ENCODE data around the gene KLHDC3. TPM values are rescaled to one million over a fixed set of nuclear protein-coding genes. Genes with fewer than 3 reads are reported as not detected.

Gene KLHDC3
- total and polyA plus RNA-seq, 9 of the 15 experiments (the other 6 are each of a cell fraction or from before 2014, with no cell fraction given) = 4.5 to 171 (median 107) TPM

DNA sequence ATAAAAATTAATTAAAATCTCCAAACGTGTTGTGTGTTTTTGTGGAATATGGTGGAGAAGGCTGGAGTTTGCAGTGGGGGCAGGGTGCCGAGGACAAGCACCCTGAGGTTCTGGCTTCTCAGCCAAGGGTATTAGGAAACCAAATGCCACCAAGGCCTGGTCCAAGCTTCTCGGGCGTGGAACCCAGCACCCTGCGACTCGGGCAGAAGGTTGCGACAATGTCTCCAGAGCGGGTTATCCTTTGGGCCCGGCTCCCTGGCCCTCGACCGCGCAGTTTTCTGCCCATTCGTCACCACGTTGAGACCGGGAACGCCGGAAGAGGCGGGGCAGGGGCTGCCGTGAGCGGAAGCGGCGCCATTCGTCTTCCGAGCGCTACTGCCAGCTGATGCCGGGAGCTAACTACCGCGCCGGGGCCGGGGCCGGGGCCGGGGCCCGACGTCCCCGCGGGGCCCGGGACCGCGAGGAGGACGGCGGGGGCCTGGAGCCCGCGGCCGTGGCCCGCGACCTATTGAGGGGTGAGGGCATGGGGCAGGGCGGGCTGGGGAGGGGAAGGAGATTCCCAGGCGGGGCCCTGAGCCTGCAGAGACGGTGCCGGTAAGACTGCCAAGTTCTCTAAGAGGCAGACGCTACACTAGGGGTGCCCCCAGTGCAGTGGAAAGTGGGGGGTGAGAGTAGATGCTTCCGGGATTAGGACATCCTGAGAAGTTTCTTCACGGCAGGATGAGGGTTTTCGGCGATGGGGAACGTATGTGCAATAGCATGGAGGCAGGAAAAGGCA is 7.4 kb downstream of the KLHDC3 start, which contains the start of gene RRP36 (continued):
- peak; percentile 49 for TF ChIP-seq TBP (optimal IDR thresholded peaks at IDR 0.05; ENCODE audit: low read depth, low read length)
- no peak for TF ChIP-seq TAF15 (IDR thresholded peaks at IDR 0.05; ENCODE audit: low read depth, low read length)
- TF ChIP-seq, protein P1, sequence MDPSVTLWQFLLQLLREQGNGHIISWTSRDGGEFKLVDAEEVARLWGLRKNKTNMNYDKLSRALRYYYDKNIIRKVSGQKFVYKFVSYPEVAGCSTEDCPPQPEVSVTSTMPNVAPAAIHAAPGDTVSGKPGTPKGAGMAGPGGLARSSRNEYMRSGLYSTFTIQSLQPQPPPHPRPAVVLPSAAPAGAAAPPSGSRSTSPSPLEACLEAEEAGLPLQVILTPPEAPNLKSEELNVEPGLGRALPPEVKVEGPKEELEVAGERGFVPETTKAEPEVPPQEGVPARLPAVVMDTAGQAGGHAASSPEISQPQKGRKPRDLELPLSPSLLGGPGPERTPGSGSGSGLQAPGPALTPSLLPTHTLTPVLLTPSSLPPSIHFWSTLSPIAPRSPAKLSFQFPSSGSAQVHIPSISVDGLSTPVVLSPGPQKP (CRISPR knock-in tag; IDR thresholded peaks at IDR 0.05) = no peak
- no peak for TF ChIP-seq RAD51 (IDR thresholded peaks at IDR 0.05; ENCODE audit: borderline replicate concordance, low read depth)
- no peak for TF ChIP-seq MAFG (tag; conservative IDR thresholded peaks at IDR 0.05)
- TF ChIP-seq RBM15 (IDR thresholded peaks at IDR 0.05; ENCODE audit: insufficient read depth, low read length) = no peak
- no peak for TF ChIP-seq NFYB (IDR thresholded peaks at IDR 0.05; ENCODE audit: extremely low read depth, insufficient read length)
- TF ChIP-seq ZNF79 (CRISPR knock-in tag; IDR thresholded peaks at IDR 0.05; ENCODE audit: low read depth) = no peak
- TF ChIP-seq, protein P2, sequence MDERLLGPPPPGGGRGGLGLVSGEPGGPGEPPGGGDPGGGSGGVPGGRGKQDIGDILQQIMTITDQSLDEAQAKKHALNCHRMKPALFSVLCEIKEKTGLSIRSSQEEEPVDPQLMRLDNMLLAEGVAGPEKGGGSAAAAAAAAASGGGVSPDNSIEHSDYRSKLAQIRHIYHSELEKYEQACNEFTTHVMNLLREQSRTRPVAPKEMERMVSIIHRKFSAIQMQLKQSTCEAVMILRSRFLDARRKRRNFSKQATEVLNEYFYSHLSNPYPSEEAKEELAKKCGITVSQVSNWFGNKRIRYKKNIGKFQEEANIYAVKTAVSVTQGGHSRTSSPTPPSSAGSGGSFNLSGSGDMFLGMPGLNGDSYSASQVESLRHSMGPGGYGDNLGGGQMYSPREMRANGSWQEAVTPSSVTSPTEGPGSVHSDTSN (CRISPR knock-in tag; IDR thresholded peaks at IDR 0.05; ENCODE audit: low read depth) = no peak
- TF ChIP-seq, protein P2 (tag; conservative IDR thresholded peaks at IDR 0.05; ENCODE audit: low read depth) = 0 out of 2 replicates have a peak, but pooled peaks have one; percentile 7
- TF ChIP-seq, protein P3, sequence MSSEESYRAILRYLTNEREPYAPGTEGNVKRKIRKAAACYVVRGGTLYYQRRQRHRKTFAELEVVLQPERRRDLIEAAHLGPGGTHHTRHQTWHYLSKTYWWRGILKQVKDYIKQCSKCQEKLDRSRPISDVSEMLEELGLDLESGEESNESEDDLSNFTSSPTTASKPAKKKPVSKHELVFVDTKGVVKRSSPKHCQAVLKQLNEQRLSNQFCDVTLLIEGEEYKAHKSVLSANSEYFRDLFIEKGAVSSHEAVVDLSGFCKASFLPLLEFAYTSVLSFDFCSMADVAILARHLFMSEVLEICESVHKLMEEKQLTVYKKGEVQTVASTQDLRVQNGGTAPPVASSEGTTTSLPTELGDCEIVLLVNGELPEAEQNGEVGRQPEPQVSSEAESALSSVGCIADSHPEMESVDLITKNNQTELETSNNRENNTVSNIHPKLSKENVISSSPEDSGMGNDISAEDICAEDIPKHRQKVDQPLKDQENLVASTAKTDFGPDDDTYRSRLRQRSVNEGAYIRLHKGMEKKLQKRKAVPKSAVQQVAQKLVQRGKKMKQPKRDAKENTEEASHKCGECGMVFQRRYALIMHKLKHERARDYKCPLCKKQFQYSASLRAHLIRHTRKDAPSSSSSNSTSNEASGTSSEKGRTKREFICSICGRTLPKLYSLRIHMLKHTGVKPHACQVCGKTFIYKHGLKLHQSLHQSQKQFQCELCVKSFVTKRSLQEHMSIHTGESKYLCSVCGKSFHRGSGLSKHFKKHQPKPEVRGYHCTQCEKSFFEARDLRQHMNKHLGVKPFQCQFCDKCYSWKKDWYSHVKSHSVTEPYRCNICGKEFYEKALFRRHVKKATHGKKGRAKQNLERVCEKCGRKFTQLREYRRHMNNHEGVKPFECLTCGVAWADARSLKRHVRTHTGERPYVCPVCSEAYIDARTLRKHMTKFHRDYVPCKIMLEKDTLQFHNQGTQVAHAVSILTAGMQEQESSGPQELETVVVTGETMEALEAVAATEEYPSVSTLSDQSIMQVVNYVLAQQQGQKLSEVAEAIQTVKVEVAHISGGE (CRISPR knock-in tag; IDR thresholded peaks at IDR 0.05) = peak in 1 of 3 experiments; percentile 75; a peak in 2 of 6 replicates
- no peak for TF ChIP-seq BCL6 (CRISPR knock-in tag; IDR thresholded peaks at IDR 0.05)
- no peak for TF ChIP-seq ELF1 (tag; IDR thresholded peaks at IDR 0.05)
- peak; percentile 80 for TF ChIP-seq SUPT5H (IDR thresholded peaks at IDR 0.05)
- TF ChIP-seq, protein P4, sequence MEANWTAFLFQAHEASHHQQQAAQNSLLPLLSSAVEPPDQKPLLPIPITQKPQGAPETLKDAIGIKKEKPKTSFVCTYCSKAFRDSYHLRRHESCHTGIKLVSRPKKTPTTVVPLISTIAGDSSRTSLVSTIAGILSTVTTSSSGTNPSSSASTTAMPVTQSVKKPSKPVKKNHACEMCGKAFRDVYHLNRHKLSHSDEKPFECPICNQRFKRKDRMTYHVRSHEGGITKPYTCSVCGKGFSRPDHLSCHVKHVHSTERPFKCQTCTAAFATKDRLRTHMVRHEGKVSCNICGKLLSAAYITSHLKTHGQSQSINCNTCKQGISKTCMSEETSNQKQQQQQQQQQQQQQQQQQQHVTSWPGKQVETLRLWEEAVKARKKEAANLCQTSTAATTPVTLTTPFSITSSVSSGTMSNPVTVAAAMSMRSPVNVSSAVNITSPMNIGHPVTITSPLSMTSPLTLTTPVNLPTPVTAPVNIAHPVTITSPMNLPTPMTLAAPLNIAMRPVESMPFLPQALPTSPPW (CRISPR knock-in tag; IDR thresholded peaks at IDR 0.05) = peak; percentile 53
- no peak for TF ChIP-seq HNRNPUL1 (IDR thresholded peaks at IDR 0.05; ENCODE audit: low read length)
- TF ChIP-seq PML (IDR thresholded peaks at IDR 0.05; ENCODE audit: low read length) = peak; percentile 24; the same call in 1 of the 2 replicates
- no peak for TF ChIP-seq MCM7 (IDR thresholded peaks at IDR 0.05)
